ENCODE results near the gene LGALS1.

The LGALS1 gene

DNA sequence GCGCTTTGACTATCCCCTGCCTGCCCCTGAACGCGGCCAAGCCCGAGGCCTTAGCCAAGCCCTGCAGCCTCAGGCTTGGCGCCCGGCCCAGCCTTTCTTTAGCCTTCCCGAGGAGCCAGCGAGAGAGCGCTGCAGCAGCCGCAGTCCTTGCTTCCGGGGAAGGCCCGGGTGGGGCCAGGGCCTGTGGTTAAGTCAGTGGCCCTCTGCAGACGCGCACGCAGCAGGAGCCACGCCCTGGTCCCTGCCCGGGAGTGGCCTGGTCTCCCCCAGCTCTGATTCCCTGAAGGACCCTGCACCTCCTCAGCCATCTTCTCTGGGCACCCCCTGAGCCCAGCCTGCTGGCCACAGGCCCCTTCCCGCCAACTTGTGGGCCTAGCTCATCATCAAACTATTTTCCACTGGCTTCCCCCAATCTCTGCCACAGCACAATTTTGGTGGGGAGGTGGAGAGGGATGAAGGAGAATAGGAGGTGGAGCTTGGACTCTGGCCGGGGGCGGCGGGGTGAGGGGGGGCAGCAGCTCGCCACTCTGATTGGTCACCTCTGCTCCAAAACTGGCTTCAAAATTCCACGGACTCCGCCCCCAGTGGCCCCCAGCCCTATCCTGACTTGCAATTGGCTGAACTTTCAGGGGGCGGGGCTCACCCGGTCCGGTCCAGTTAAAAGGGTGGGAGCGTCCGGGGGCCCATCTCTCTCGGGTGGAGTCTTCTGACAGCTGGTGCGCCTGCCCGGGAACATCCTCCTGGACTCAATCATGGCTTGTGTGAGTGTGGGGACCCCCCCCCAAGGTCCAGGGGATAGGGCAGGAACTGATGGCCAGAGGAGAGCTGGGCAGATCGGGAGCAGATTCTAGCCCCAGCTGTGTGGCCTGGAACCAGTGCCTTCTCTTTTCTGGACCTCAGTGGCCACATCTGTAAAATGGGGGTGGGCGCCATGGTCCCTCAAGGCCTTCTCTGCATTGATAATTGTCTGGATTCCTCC lies at the start of gene LGALS1:
Gene LGALS1 (plus strand): TSS at position 686 of the 979 bp plus-strand sequence. CDS start 67 bp downstream, at position 753.
- Histone ChIP-seq H3K4me1 (ENCODE audit: insufficient read depth, low read length) (peaks cover 15% of the 10 kb centered on the region), H3K27me3 (ENCODE audit: insufficient read depth, low read length) (no peaks in the 10 kb centered on the region), H3K36me3 (ENCODE audit: insufficient read depth, low read length) (no peaks in the 10 kb centered on the region), H3K4me3 (ENCODE audit: low read length) (peak within 1 kb of the TSS; percentile 54), H3K9me3 (ENCODE audit: low read length) (no peaks in the 10 kb centered on the region), H2AFZ (ENCODE audit: low read depth, low read length) (peak within 1 kb of the TSS; percentile 84)

DNA sequence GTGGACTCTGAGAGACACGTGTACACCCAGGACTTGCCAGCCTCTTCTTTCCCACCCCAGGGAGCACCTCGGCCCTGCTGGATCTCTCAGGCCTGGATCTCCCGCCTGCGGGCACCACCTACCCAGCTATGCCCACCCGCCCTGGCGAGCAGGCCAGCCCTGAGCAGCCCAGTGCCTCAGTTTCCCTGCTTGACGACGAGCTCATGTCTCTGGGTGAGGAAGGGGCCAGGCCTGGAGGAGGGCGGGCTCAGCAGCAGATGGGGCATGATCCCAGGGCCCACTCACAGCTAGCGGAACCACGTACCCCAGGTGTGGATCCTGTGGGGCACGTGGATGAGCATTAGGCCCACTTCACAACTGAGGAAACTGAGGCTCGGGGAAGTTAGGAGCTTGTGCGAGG lies 49.7 kb upstream of the LGALS1 start:
- Histone ChIP-seq H3K36me3 (ENCODE audit: insufficient read depth, low read length) (peaks cover 51% of the 10 kb centered on the region), H3K9me3 (ENCODE audit: low read length) (no peaks in the 10 kb centered on the region), H3K4me1 (ENCODE audit: insufficient read depth, low read length) (peaks cover 5% of the 10 kb centered on the region), H2AFZ (ENCODE audit: low read depth, low read length) (no peak overlapping the region), H3K4me3 (ENCODE audit: low read length) (no peak overlapping the region), H3K27me3 (ENCODE audit: insufficient read depth, low read length) (no peaks in the 10 kb centered on the region)

- H3K36me3 ChIP-seq (ENCODE audit: insufficient read depth, low read length), result peaks cover 52% of the 10 kb centered on the region
- H3K27me3 ChIP-seq (ENCODE audit: insufficient read depth, low read length), result no peaks in the 10 kb centered on the region
- no peak overlapping the region for H3K4me3 ChIP-seq (ENCODE audit: low read length)
- H3K9me3 ChIP-seq (ENCODE audit: low read length), result no peaks in the 10 kb centered on the region
- H2AFZ ChIP-seq (ENCODE audit: low read depth, low read length), result no peak overlapping the region
- H3K4me1 ChIP-seq (ENCODE audit: insufficient read depth, low read length), result peaks cover 5% of the 10 kb centered on the region
These were observed 49.3 kb upstream of the LGALS1 start for GRCh38 chr22:37626144-37626543.

GRCh38 chr22:37626556-37627075 lies 48.8 kb upstream of the LGALS1 start:
- Histone ChIP-seq H3K4me3 (ENCODE audit: low read length) (no peak overlapping the region), H3K4me1 (ENCODE audit: insufficient read depth, low read length) (peaks cover 5% of the 10 kb centered on the region)

GRCh38 chr22:37627121-37627520 lies 48.3 kb upstream of the LGALS1 start:
- H3K27me3 ChIP-seq (ENCODE audit: insufficient read depth, low read length), result no peaks in the 10 kb centered on the region
- H2AFZ ChIP-seq (ENCODE audit: low read depth, low read length), result no peak overlapping the region
- H3K36me3 ChIP-seq (ENCODE audit: insufficient read depth, low read length), result peaks cover 48% of the 10 kb centered on the region
- peaks cover 5% of the 10 kb centered on the region for H3K4me1 ChIP-seq (ENCODE audit: insufficient read depth, low read length)
- no peak overlapping the region for H3K4me3 ChIP-seq (ENCODE audit: low read length)
- no peaks in the 10 kb centered on the region for H3K9me3 ChIP-seq (ENCODE audit: low read length)

More at GRCh38 chr22:37626556-37627075, 48.8 kb upstream of the LGALS1 start:
- Histone ChIP-seq H3K36me3 (ENCODE audit: insufficient read depth, low read length) (peaks cover 51% of the 10 kb centered on the region), H2AFZ (ENCODE audit: low read depth, low read length) (no peak overlapping the region), H3K27me3 (ENCODE audit: insufficient read depth, low read length) (no peaks in the 10 kb centered on the region), H3K9me3 (ENCODE audit: low read length) (no peaks in the 10 kb centered on the region)

DNA sequence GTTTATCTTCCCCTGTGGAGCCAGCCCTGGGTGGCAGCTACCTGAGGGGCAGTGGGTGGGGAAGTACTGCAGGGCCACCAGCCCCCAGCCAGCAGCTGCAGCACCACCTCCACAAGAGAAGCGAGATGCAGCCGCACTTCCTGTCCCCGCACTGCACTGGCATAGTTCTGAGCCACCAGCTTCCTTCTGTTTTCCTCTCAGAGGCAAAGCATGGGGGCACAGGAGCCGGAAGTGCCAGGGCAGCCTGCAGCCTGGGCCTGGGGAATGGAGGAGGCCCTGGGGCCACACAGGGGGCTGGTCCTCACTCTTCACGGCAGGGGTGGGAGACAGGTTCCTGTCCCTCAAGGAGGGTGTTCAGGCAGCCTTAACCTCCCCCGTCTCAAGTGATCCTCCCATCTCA lies 47.9 kb upstream of the LGALS1 start:
- no peak overlapping the region for H2AFZ ChIP-seq (ENCODE audit: low read depth, low read length)
- H3K27me3 ChIP-seq (ENCODE audit: insufficient read depth, low read length), result no peaks in the 10 kb centered on the region
- H3K4me1 ChIP-seq (ENCODE audit: insufficient read depth, low read length), result peaks cover 6% of the 10 kb centered on the region
- H3K9me3 ChIP-seq (ENCODE audit: low read length), result no peaks in the 10 kb centered on the region
- peaks cover 49% of the 10 kb centered on the region for H3K36me3 ChIP-seq (ENCODE audit: insufficient read depth, low read length)
- H3K4me3 ChIP-seq (ENCODE audit: low read length), result no peak overlapping the region

DNA sequence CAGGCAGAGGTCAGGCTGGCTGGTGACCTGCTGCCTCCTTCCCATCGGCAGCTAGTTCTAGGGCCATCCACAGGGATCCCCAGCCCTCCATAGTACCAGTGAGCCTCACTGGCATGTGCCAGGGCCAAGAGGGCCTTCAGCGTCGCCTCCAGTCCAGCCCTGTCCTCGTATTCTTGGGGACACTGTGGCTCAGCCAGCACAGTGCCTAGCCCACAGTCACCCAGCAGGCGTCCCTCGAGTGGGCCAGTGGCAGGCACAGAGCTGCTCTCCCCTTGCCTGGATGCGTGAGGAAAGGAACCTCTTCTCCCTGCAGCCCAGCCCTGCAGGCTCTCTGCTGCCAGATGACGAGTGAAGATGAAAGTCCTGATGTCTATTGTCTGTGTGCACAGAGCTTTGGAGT lies 46.6 kb upstream of the LGALS1 start:
- H3K27me3 ChIP-seq (ENCODE audit: insufficient read depth, low read length), result no peaks in the 10 kb centered on the region
- peaks cover 53% of the 10 kb centered on the region for H3K36me3 ChIP-seq (ENCODE audit: insufficient read depth, low read length)
- H2AFZ ChIP-seq (ENCODE audit: low read depth, low read length), result no peak overlapping the region
- peaks cover 17% of the 10 kb centered on the region for H3K4me1 ChIP-seq (ENCODE audit: insufficient read depth, low read length)
- H3K9me3 ChIP-seq (ENCODE audit: low read length), result no peaks in the 10 kb centered on the region
- no peak overlapping the region for H3K4me3 ChIP-seq (ENCODE audit: low read length)

GRCh38 chr22:37629928-37630327 lies 45.5 kb upstream of the LGALS1 start:
- Histone ChIP-seq H3K36me3 (ENCODE audit: insufficient read depth, low read length) (peaks cover 48% of the 10 kb centered on the region), H2AFZ (ENCODE audit: low read depth, low read length) (no peak overlapping the region), H3K27me3 (ENCODE audit: insufficient read depth, low read length) (no peaks in the 10 kb centered on the region), H3K4me3 (ENCODE audit: low read length) (no peak overlapping the region), H3K9me3 (ENCODE audit: low read length) (no peaks in the 10 kb centered on the region), H3K4me1 (ENCODE audit: insufficient read depth, low read length) (peaks cover 25% of the 10 kb centered on the region)

- H3K4me3 ChIP-seq (ENCODE audit: low read length), result no peak overlapping the region
- H2AFZ ChIP-seq (ENCODE audit: low read depth, low read length), result no peak overlapping the region
- no peaks in the 10 kb centered on the region for H3K27me3 ChIP-seq (ENCODE audit: insufficient read depth, low read length)
- peaks cover 25% of the 10 kb centered on the region for H3K4me1 ChIP-seq (ENCODE audit: insufficient read depth, low read length)
- H3K36me3 ChIP-seq (ENCODE audit: insufficient read depth, low read length), result peaks cover 41% of the 10 kb centered on the region
- H3K9me3 ChIP-seq (ENCODE audit: low read length), result no peaks in the 10 kb centered on the region
These were observed 44.5 kb upstream of the LGALS1 start for GRCh38 chr22:37630839-37631435.

DNA sequence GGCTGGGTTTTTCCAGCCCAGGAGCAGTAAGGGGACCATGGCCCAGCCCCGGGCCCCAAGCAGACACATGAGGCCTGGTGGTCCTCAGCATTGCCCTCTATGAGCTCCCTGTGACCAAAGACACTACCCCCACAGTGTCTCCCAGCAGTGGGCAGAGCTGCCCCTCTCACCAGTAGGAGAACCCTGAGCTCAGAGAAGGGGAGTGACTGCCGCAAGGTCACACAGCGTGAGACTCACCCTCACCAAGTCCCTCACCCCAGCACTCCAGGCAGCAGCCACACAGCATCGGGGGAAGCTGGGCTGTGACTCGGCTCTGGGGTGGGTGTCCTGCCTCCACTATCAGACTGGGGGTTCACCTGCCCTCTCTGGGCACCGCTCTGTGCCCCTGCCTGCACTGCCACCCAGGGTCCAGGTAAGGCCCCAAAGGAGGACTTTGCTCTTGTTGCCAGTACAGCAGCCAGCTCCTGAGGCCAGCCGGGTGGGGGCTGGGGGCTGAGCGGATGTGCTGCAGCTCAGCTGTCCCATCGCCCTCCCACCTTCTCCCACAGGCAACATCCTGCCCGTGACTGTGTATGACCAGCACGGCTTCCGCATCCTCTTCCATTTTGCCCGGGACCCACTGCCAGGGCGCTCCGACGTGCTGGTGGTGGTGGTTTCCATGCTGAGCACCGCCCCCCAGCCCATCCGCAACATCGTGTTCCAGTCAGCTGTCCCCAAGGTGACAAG lies 43.8 kb upstream of the LGALS1 start:
- no peak overlapping the region for H3K4me3 ChIP-seq (ENCODE audit: low read length)
- peaks cover 27% of the 10 kb centered on the region for H3K4me1 ChIP-seq (ENCODE audit: insufficient read depth, low read length)
- no peak overlapping the region for H2AFZ ChIP-seq (ENCODE audit: low read depth, low read length)
- H3K27me3 ChIP-seq (ENCODE audit: insufficient read depth, low read length), result no peaks in the 10 kb centered on the region
- peaks cover 40% of the 10 kb centered on the region for H3K36me3 ChIP-seq (ENCODE audit: insufficient read depth, low read length)
- no peaks in the 10 kb centered on the region for H3K9me3 ChIP-seq (ENCODE audit: low read length)

- peaks cover 35% of the 10 kb centered on the region for H3K36me3 ChIP-seq (ENCODE audit: insufficient read depth, low read length)
- no peaks in the 10 kb centered on the region for H3K27me3 ChIP-seq (ENCODE audit: insufficient read depth, low read length)
- no peak overlapping the region for H3K4me3 ChIP-seq (ENCODE audit: low read length)
- H2AFZ ChIP-seq (ENCODE audit: low read depth, low read length), result no peak overlapping the region
- peaks cover 27% of the 10 kb centered on the region for H3K4me1 ChIP-seq (ENCODE audit: insufficient read depth, low read length)
- no peaks in the 10 kb centered on the region for H3K9me3 ChIP-seq (ENCODE audit: low read length)
These were observed 43.0 kb upstream of the LGALS1 start for GRCh38 chr22:37632174-37633088.

DNA sequence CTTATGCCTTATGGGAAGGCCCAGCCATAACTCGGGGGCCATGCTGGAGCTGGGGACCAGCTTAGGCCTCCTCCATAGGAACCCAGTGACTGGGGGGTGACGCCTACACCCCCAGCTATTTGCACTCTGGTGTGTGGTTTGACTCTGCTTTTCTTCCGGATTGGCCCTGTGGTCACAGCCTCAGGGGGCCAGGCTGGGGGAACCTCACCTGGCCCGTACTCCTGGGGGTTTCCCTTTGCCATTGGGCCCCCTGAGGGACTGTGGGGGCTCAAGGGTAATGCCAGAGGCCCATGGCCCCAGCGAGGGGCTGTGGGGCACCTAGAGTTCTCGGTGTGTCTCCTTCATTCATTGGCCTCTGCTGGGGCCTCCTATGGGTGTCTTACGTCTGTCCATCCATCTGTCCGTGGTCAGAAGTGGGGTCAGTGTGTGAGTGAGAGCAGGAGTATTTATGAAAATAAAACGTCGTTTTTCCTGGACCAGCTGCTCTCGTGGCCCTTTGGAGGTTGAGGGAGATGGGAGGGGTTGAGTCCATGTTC lies 42.3 kb upstream of the LGALS1 start:
- no peak overlapping the region for H2AFZ ChIP-seq (ENCODE audit: low read depth, low read length)
- H3K4me1 ChIP-seq (ENCODE audit: insufficient read depth, low read length), result peaks cover 27% of the 10 kb centered on the region
- H3K9me3 ChIP-seq (ENCODE audit: low read length), result no peaks in the 10 kb centered on the region
- no peak overlapping the region for H3K4me3 ChIP-seq (ENCODE audit: low read length)
- H3K27me3 ChIP-seq (ENCODE audit: insufficient read depth, low read length), result no peaks in the 10 kb centered on the region
- H3K36me3 ChIP-seq (ENCODE audit: insufficient read depth, low read length), result peaks cover 32% of the 10 kb centered on the region
